ENCODE measurements around the gene ACTA2.

The ACTA2 gene

GRCh38 chr10:88952647-88953111 lies at the start of gene ACTA2:
ACTA2 (minus strand) TSS chr10:88952773; CDS start chr10:88948930, 3,843 bp downstream.
- no peak for DNase-seq (ENCODE audit: low spot score)

GRCh38 chr10:89001729-89002072 lies 49.1 kb upstream of the ACTA2 start:
- no peak for DNase-seq (ENCODE audit: low spot score)

- no peak for DNase-seq (ENCODE audit: low spot score)
Measured at GRCh38 chr10:89001024-89001728, 48.6 kb upstream of the ACTA2 start.

GRCh38 chr10:88999625-89000024 lies 47.1 kb upstream of the ACTA2 start:
- DNase-seq (ENCODE audit: low spot score) = no peak

- DNase-seq (ENCODE audit: low spot score) = no peak
Measured at GRCh38 chr10:88996927-88997326, 44.4 kb upstream of the ACTA2 start.

GRCh38 chr10:88995156-88995876 lies 42.7 kb upstream of the ACTA2 start:
- DNase-seq (ENCODE audit: low spot score) = no peak

- no peak for DNase-seq (ENCODE audit: low spot score)
Measured at GRCh38 chr10:88994019-88994418, 41.4 kb upstream of the ACTA2 start.

GRCh38 chr10:88992921-88993524 lies 40.5 kb upstream of the ACTA2 start:
- no peak for DNase-seq (ENCODE audit: low spot score)

GRCh38 chr10:88991899-88992320 lies 39.3 kb upstream of the ACTA2 start:
- no peak for DNase-seq (ENCODE audit: low spot score)

- peak; percentile 41 for DNase-seq (ENCODE audit: low spot score)
Measured at GRCh38 chr10:88991161-88991898, 38.8 kb upstream of the ACTA2 start.

- peak; percentile 45 for DNase-seq (ENCODE audit: low spot score)
Measured at GRCh38 chr10:88990384-88991160, 38.0 kb upstream of the ACTA2 start, which contains the start of gene FAS. FAS (plus strand) TSS chr10:88990798; CDS start chr10:88990877, 79 bp downstream.

GRCh38 chr10:88989824-88990383 lies 37.3 kb upstream of the ACTA2 start:
- no peak for DNase-seq (ENCODE audit: low spot score)

- no peak for DNase-seq (ENCODE audit: low spot score)
Measured at GRCh38 chr10:88989423-88989822, 36.9 kb upstream of the ACTA2 start.

- no peak for DNase-seq (ENCODE audit: low spot score)
Measured at GRCh38 chr10:88987840-88988239, 35.3 kb upstream of the ACTA2 start.

GRCh38 chr10:88987243-88987725 lies 34.7 kb upstream of the ACTA2 start:
- DNase-seq (ENCODE audit: low spot score) = no peak

GRCh38 chr10:88986549-88987242 lies 34.1 kb upstream of the ACTA2 start:
- DNase-seq (ENCODE audit: low spot score) = peak; percentile 17

GRCh38 chr10:88984525-88984924 lies 32.0 kb upstream of the ACTA2 start:
- DNase-seq (ENCODE audit: low spot score) = no peak

- DNase-seq (ENCODE audit: low spot score) = no peak
Measured at GRCh38 chr10:88983939-88984338, 31.4 kb upstream of the ACTA2 start.

GRCh38 chr10:88983206-88983605 lies 30.6 kb upstream of the ACTA2 start:
- DNase-seq (ENCODE audit: low spot score) = no peak

- no peak for DNase-seq (ENCODE audit: low spot score)
Measured at GRCh38 chr10:88982366-88982765, 29.8 kb upstream of the ACTA2 start.
